A673 (cell line): ENCODE results near the gene DPY19L3.

Experiments
- EZH2 ChIP-seq: fragments of 200-600 bp; sonication (generic); IDR thresholded peaks from 2 replicates; pipeline ENCODE4 v1.6.1; 2017; ENCODE audit warnings: borderline replicate concordance, low read depth, mild to moderate bottlenecking, mixed read lengths, antibody characterized with exemption, low read length; ENCODE audit not compliant: poor library complexity, severe bottlenecking
- TF ChIP-seq, protein P1 (sequence below): fragments of 300-800, 200-600 bp; sonication (generic); conservative IDR thresholded peaks from 2 replicates; pipeline ENCODE4 v1.5.1; 2017; ENCODE audit warnings: low read depth, mild to moderate bottlenecking, antibody characterized with exemption, low read length, moderate library complexity, mixed read lengths

DNA sequence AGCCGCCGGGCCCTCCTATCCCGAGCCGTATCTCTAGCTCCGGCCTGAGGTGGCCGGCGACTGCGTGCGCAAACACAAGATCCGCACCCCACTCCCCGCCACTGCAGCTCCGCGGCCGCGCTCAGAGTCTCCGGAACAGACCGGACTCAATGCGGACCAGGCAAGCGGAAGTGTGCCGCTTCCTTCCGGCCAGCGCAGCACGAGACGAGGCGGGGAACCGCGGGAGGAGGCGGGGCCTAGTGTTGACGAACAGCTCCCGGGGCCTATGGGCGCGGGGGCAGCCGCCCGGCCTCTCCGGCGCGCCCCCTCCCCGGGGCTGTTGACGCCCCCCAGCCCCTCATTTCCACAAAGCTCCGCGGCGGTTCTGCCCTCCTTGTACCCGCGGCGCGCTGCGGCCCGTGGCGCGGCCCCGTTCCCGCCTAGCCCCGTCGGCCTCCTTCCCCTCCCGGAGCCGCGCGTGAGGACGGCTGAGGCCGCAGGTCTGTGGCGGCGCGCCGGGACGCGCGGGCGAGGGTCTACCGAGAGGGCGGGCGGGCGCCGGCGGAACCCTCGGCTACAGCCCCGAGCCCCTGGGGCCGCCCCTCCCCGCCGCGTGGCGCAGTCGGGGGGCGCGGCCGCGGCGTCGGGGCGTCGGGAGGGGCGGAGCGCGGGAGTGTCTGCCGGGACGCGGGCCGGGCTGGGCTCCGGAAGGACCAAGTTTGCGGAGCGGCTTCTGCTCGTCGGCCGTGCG, at the start of gene DPY19L3:
- TF ChIP-seq, protein P1, sequence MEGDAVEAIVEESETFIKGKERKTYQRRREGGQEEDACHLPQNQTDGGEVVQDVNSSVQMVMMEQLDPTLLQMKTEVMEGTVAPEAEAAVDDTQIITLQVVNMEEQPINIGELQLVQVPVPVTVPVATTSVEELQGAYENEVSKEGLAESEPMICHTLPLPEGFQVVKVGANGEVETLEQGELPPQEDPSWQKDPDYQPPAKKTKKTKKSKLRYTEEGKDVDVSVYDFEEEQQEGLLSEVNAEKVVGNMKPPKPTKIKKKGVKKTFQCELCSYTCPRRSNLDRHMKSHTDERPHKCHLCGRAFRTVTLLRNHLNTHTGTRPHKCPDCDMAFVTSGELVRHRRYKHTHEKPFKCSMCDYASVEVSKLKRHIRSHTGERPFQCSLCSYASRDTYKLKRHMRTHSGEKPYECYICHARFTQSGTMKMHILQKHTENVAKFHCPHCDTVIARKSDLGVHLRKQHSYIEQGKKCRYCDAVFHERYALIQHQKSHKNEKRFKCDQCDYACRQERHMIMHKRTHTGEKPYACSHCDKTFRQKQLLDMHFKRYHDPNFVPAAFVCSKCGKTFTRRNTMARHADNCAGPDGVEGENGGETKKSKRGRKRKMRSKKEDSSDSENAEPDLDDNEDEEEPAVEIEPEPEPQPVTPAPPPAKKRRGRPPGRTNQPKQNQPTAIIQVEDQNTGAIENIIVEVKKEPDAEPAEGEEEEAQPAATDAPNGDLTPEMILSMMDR, result no peak
- TF ChIP-seq EZH2, result no peak
